HG02678 (cell line): ENCODE data around the gene SNU13.
"Not testable (repeated sequence)": the region's sequence is repeated elsewhere in the genome, so short reads cannot be mapped to it uniquely, and the experiment has no call there.

Experiments
- ATAC-seq: cut with Tn5 transposase; IDR thresholded peaks from one replicate; pipeline ENCODE4 v1.9.1; 2021; ENCODE audit warnings: mild to moderate bottlenecking, moderate library complexity; ENCODE audit not compliant: unreplicated experiment

The SNU13 gene

DNA sequence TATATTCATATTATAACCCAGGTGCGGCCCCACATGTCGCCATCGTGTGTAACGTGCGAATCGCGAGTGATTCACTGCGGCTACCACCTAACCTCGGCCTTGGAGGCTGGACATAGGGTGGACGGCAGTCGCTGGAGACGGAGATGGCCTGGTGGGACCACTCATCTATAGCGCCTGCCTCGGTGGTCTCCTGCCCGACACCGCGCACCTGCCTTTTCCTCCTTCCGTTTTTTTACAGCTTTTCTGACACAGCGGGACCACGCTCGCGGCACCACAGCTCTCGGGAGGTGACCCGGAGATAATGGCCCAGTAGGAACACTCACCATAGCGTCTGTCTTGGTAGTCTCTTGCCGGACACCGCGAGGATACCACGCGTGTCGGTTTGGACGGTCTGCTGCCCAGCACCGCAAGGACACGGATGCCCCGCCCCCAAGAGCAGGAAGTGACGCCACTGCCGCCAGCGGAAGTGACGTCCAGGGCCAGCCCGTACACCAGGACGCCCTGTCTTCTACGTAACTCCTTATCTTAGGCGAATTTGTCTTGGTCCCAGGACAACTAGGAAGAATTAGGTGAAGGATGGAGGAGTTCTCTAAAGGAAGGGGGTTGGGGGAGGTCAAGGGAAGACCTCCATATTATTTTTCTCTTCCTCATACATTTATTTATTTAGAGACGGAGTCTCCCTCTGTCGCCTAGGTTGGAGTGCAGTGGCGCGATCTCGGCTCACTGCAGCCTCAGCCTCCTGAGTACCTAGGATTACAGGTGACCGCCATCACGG, 6.4 kb downstream of the SNU13 start:
- ATAC-seq, result peak; percentile 72

DNA sequence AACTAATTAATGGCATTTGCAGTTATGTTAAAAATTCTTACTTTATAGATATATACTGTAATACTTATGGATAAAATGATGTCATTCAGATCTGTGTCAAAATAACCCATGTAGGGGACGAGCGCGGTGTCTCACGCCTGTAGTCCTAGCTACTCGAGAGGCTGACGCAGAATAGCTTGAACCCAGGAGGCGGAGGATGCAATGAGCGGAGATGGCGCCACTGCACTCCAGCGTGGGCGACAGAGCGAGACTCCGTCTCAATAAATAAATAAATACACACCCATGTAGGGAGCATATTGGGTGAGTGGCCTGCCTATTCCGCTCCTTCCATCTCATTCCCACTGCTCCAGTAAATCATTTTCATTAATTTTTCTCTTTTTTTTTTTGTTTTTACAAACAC, 7.1 kb downstream of the SNU13 start:
- ATAC-seq, result no peak

DNA sequence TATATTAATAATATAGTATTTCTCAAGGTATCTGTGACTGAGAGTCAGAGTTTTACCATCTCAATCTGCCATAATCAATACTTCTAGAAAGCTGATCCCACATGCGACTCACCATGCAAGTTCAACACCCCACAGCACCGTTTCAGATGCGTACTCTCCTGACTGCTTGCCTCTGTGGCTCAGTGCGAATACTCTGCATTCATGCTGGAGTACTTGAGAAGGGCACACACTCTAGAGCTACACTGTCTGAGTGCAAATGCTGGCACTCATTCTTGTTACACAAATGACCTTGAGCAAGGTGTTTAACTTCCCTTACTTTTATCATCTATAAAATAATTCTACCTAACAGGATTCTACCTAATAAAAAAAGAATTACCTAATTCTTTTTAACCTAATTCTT, 12.5 kb downstream of the SNU13 start:
- ATAC-seq, result no peak

DNA sequence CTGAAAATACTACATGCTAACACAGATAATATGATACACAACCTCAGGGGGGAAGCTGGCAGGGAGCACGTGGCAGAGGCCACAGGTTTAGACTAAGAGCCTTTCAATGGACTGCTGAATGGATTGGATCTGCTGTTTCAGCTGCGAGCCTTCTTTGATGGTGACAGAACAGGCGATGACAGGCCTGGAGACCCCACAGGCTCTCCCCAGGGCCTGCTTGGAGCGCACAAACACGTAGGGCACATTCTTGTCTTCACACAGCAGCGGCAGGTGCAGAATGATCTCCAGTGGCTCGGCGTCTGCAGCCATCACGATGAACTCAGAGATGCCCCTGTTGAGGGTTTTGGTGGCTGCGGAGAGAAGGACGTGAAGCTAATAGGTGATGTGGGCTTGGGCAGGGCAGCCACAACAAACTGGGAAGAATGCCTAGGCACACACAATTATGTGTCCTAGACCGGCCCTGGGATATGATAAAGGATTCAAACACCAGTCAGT, 13.8 kb downstream of the SNU13 start:
- ATAC-seq, result no peak

DNA sequence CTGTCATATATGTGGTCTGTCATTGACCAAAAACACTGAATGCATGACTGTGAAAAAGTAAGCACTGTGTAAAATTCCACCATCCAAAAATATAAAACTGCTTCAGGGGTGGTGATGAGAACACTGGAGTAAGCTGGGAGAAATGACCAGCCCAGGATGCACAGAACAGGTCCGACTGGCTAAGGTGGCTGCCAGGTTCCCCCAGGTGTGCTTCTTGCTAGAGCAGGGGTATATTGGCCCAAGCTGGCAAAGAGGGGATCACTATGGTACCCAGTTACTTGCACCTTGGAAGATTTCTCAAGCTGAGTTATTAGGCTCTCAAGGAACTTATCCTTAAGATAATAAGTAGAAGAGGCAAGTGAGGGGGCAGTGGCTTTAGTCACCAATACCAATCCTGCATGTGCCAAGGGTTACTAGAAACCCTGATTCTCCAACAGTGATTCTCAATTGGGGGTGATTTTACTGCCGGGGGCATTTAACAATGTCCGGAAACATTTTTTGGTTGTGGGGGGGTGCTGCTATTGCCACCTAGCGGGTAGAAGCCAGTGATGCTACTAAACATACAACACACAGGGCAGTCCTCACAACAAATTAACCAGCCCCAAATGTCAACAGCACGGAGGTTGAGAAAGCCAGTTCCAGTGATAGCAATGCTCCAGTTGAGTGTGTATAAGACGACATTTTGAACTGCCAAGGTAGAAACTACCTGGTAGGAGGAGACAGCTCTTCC, 15.7 kb downstream of the SNU13 start:
- no peak for ATAC-seq

DNA sequence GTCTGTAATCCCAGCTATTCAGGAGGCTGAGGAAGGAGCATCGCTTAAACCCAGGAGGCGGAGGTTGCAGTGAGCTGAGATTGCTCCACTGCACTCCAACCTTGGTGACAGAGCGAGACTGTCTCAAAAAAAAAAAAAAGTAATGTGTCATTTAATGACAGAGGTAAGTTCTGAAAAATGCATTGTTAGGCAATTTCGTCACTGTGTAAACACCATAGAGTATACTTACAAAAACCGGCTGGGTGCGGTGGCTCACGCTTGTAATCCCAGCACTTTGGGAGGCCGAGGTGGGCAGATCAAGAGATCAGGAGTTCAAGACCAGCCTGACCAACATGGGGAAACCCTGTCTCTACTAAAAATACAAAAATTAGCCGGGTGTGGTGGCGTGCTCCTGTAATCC, 16.6 kb downstream of the SNU13 start:
- ATAC-seq, result not testable (repeated sequence)

DNA sequence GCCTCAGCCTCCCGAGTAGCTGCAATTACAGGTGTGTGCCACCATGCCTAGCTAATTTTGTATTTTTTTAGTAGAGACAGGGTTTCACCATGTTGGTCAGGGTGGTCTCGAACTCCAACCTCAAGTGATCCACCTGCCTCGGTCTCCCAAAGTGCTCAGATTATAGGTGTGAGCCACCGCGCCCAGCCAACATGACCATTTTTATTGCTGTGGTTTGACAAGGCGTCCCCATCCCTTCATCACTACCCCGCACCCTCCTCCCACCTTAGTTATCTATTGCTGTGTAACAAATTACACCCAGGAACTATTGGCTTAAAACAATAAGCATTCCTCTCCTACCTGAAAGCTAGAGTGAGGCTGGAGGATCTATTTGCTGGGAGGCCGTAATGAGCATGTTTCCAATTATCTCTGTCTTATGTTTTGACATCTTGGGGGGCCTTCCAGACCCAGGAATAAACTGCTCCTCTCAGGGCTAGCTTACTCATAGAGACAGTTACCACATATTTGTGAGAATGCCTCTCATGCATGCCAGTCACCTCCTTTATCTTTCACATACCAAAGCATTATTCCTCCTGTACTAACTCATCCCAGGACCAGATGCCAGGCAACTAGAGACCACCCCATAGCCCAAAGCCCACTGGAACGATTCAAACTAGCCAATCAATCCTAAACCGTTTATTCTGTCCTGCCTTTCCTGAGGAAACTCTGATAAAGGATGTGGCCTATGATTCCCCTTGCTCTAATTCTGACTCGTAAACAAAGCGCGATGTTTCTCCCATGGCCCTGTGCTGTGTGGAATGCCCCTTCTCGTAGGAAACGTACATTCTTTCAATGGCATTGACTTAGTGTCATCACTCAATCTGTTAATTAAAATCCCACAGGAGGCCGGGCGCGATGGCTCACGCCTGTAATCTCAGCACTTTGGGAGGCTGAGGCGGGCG, 19.4 kb downstream of the SNU13 start:
- ATAC-seq, result no peak

DNA sequence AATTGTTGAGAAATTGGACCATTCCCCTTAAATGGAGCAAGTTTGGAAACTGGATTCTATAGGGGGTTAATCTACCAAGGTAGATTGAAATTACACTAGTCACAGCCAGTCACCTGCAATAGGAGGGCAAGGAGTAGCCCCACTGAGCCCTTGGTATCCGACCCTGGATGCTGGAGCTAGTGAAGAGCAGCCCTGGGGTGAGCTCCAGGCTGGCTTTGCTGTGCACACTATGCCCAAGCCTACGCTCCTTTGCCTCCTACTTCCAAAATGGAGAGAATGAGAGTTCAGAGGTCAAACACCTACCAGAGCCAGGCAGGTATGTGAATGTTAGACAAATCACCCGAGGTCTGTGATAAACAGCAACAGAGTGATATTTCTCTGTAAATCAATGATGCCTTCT, 23.7 kb downstream of the SNU13 start:
- ATAC-seq, result no peak

DNA sequence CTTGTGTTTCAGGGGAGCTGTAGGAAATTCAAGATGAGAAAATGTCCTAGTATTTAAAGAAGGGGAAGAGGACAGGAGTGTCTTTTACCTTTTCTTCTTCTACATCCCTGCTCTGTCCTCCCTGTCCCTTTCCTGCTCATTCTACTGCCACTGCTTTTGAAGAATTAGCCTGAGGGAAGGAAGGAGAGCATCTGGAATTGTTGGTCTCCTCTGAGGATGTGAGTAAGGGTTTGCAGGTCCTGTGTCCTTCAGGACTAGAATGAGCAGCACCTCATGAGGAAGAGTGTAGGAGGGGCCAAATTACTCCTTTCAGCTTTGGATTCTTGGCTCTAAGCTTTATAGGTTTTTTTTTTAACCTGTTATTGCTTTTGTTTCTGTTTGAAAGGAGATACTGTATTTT, 24.2 kb downstream of the SNU13 start:
- no peak for ATAC-seq

DNA sequence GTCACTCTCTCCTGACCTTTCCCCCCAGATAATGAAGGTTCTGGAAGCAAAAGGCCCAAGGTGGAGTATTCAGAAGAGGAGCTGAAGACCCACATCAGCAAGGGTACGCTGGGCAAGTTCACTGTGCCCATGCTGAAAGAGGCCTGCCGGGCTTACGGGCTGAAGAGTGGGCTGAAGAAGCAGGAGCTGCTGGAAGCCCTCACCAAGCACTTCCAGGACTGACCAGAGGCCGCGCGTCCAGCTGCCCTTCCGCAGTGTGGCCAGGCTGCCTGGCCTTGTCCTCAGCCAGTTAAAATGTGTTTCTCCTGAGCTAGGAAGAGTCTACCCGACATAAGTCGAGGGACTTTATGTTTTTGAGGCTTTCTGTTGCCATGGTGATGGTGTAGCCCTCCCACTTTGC, 25.1 kb downstream of the SNU13 start:
- not testable (repeated sequence) for ATAC-seq

DNA sequence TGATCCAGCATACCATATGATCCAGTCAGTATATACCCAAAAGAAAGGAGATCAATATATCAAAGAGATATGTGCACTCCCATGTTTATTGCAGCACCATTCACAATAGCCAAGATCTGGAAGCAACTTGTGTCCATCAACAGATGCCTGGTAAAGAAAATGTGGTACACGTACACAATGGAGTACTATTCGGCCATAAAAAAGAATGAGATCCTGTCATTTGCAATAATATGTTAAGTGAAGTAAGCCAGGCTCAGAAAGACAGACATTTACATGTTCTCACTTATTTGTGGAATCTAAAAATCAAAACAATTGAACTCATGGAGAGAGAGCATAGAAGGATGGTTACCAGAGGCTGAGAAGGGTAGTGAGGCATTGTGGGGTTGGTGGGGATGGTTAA, 27.0 kb downstream of the SNU13 start:
- ATAC-seq, result no peak

DNA sequence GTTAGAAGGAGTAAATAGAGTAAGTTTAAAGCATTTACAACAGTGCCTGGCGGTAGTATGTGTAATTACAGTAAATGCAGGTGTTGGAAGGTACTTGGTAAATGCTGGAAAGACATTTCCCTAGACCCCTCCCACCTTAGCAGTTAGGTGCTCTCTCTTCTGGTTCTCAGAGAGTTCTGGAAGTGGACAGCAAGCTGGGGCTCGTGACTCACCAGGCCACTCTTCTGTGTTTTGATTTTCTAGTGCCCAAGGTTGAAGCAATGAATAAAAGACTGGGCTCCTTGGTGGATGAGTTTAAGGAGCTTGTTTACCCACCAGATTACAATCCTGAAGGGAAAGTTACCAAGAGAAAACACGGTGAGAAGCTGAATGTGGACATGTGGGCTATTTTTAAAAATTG, 27.6 kb downstream of the SNU13 start:
- no peak for ATAC-seq

DNA sequence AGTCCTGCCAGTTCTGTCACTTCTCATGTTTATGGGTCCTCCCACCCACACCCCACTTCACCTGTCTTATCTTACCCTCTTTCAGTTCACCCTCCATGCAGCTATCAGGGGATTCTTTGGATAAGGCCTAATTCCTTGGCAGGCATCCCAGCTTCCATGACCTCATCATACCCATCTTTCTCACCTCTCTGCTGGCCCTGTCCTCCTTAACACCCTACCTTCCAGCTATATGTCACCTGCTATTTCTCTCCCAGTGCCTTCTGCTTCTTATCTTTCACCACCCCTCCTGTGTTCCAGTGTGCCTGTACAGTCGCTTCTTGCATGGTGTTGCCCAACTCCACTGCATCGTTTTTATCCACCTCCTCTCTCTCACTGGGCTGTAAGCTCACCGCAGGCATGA, 28.3 kb downstream of the SNU13 start:
- ATAC-seq, result no peak

DNA sequence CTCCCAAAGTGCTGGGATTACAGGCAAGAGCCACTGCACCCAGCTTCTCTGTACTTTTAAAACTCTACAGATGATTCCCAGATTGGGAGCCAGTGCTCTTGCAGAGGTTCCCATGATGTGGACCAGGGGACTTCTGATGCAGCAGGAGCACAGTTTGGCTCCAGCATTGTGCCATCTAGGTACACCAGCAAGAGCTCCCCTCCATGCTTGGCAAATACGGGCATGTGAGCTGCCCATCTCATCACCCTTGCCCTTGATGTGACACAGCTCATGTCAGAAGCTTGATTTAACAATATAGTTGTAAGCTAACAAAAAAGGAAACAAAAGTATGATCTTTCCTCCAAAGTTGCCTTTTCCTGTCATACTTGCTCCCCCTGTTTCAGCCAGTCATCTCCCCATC, 28.7 kb downstream of the SNU13 start:
- ATAC-seq, result no peak

DNA sequence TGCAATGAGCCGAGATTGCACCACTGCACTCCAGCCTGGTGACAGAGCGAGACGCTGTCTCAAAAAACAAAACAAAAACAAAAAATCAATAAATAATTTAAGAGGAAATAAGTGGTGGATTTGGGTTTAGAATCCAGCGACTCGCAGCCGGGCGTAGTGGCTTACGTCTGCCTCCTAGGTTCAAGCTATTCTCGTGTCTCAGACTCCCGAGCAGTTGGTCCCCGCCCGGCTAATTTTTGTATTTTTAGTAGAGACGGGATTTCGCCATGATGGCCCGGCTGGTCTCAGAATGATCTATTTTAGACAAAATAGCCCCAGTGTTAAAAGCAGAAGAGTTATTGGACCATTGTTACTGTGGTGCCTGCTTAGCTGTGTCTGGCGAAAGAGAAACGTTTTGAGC, 29.8 kb downstream of the SNU13 start:
- ATAC-seq, result no peak

DNA sequence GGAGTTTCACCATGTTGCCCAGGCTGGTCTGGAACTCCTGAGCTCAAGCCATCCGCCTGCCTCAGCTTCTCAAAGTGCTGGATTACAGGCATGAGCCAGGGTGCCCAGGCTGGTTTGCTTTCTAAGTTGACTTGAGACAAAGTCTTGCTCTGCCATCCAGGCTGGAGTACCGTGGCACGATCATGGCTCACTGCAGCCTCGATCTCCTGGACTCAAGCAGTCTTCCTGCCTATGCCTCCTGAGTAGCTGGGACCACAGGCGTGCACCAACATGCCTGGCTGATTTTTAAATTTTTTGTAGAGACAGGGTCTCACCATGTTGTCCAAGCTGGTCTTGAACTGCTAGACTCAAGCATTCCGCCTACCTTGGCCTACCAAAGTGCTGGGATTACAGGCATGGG, 31.0 kb downstream of the SNU13 start:
- ATAC-seq, result no peak

DNA sequence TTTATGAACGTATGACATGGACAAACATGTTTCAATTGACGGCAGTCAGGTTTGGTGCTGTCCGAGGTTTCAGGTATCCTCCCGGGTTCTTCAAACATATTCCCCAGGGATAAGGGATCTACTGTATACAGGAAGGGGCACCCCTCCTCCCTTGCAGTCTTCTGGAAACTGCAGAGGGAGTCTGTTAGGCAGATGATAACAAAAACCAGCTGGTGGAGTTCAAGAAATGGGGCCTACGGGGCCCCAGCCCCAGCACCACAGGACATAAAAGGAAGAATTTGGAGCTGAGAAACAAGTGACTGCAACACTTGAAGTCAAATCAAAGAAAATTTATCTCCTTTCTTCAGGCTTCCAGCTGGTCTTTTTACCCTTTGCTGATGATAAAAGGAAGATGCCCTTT, 32.1 kb downstream of the SNU13 start:
- ATAC-seq, result no peak

DNA sequence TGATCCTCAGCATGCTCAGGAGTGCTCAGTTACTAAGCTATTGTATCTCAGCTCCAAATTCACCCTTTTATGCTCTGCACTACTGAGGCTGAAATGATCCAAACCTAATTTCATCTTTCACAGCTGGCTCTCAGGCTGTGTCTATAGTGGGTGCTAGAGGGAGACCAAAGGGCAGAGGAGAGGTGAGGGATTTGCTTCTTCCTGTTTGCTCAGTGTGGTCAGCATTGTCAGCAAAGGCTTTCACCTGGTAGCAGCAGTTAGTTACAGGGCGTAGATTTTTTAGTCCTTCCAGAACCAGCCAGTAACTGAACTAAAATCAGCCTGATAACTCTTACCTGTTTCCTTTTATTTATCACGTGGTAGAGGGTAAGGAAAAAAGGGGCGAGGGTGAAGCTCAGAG, 34.3 kb downstream of the SNU13 start:
- ATAC-seq, result no peak

DNA sequence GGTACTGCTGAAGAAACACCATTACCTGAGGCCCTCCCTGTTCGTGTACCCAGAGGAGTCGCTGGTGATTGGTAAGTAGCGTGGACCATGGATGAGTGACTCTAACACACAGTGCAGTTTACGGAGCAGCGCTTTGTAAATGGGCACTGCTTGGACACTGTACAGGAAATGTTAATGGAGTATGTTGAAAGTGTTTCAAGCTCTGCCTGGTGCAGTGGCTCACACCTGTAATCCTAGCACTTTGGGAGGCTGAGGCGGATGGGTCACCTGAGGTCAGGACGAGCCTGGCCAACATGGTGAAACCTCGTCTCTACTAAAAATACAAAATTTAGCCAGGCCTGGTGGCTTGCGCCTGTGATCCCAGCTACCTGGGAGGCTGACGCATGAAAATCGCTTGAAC, 37.8 kb downstream of the SNU13 start:
- ATAC-seq, result no peak

DNA sequence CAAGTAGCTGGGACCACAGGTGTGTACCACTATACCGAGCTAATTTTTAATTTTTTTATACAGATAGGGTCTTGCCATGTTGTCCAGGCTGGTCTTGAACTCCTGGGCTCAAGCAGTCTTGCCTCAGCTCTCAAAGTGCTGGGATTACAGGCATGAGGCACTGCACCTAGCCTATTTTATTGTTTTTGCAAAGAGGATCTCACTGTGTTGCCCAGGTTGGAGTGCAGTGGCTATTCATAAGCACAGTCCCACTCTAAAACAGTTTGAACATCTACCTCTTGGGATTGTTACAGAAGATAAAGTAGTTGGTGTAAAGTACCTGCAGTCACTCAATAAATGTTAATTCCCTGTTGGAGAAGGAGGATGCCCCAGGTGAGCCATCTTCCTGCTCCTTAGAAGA, 38.4 kb downstream of the SNU13 start:
- ATAC-seq, result no peak

DNA sequence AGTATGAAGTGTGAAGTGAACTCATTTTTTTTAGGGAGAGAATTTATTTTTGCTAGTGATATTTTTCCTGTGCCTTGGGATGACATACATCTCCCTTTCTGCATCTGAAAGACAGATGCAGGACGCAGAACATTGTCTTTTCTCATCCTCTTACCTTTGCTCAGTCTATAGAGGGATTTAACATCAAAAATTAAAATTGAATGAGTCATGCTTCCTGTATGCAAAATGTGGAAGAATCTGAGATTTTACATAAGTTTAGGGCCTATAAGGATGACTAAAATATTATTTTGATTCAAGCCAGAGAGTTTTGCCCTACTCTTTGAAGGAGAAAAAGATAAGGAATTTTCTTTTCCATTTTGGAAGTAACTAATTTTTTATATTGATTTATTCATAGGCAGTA, 40.2 kb downstream of the SNU13 start:
- no peak for ATAC-seq
